ENCODE data around the gene GPR156. TPM values are rescaled to one million over a fixed set of nuclear protein-coding genes. Genes with fewer than 3 reads are reported as not detected.

GPR156 gene
- polyA plus RNA-seq, 1 of the 3 experiments (the other 2 are of a cell fraction): 0.31 TPM

DNA sequence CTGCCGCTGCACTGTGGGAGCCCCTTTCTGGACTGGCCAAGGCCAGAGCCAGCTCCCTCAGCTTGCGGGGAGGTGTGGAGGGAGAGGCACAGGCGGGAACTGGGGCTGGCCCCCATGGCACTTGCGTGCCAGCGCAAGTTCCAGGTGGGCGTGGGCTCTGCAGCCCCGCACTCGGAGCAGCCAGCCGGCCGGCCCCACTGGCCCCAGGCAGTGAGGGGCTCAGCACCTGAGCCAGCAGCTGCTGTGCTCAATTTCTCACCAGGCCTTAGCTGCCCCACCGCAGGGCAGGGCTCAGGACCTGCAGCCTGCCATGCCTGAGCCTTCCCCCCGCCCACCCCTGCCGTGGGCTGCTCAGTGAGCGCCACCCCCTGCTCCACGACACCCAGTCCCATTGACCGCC, 4.6 kb upstream of the GPR156 start:
- POLR2A ChIA-PET: no interaction called here
- CTCF ChIA-PET: interaction anchor here (1.2 kb wide), 1 partner anchor 12 kb away, joined by 3 read pairs; no protein-coding TSS in a partner anchor
- Histone ChIP-seq H3K27ac (ENCODE audit: low read depth in 2 of 2, low read length in 1 of 2) (no peak overlapping the region), H4K20me1 (ENCODE audit: insufficient read depth) (no peaks in the 10 kb centered on the region), H3K4me3 (ENCODE audit: low read depth in 2 of 2, low read length in 1 of 2) (no peak overlapping the region), H3K9me2 (no peaks in the 10 kb centered on the region), H3K36me3 (replicated peaks in 1 of 2; ENCODE audit: control insufficient read depth in 1 of 2, insufficient read depth in 2 of 2, low read length in 1 of 2) (no peaks in the 10 kb centered on the region), H3K27me3 (ENCODE audit: insufficient read depth) (no peaks in the 10 kb centered on the region), H3K4me1 (ENCODE audit: control insufficient read depth in 1 of 2, insufficient read depth in 2 of 2, low read depth in 1 of 2, low read length in 1 of 2) (peaks cover 0 to 5% of the 10 kb centered on the region in 2 experiments; a peak in 1 of 4 replicates), H3K79me2 (ENCODE audit: insufficient read depth) (no peaks in the 10 kb centered on the region), H3K9ac (no peak overlapping the region), H3K9me3 (no peaks in the 10 kb centered on the region), H3F3A (replicated peaks; ENCODE audit: insufficient read depth) (no peaks in the 10 kb centered on the region), H2AFZ (ENCODE audit: low read depth) (no peak overlapping the region), H3K4me2 (no peak overlapping the region)
- no peak for DNase-seq
- 89% methylated on average over 8 of the region's 16 CpGs for WGBS (ENCODE audit: low lambda C conversion rate)
- TF ChIP-seq TEAD4 (IDR thresholded peaks at IDR 0.05; ENCODE audit: borderline replicate concordance, insufficient read depth): no peak
- no peak for TF ChIP-seq FOXM1 (IDR thresholded peaks at IDR 0.05; ENCODE audit: low read depth)
- TF ChIP-seq TCF12 (IDR thresholded peaks at IDR 0.05): no peak
- TF ChIP-seq SMC3 (IDR thresholded peaks at IDR 0.05; ENCODE audit: low read depth, low read length): no peak
- no peak for TF ChIP-seq TAF1 (IDR thresholded peaks at IDR 0.05; ENCODE audit: borderline replicate concordance, low read depth, low read length)
- TF ChIP-seq, protein P1, sequence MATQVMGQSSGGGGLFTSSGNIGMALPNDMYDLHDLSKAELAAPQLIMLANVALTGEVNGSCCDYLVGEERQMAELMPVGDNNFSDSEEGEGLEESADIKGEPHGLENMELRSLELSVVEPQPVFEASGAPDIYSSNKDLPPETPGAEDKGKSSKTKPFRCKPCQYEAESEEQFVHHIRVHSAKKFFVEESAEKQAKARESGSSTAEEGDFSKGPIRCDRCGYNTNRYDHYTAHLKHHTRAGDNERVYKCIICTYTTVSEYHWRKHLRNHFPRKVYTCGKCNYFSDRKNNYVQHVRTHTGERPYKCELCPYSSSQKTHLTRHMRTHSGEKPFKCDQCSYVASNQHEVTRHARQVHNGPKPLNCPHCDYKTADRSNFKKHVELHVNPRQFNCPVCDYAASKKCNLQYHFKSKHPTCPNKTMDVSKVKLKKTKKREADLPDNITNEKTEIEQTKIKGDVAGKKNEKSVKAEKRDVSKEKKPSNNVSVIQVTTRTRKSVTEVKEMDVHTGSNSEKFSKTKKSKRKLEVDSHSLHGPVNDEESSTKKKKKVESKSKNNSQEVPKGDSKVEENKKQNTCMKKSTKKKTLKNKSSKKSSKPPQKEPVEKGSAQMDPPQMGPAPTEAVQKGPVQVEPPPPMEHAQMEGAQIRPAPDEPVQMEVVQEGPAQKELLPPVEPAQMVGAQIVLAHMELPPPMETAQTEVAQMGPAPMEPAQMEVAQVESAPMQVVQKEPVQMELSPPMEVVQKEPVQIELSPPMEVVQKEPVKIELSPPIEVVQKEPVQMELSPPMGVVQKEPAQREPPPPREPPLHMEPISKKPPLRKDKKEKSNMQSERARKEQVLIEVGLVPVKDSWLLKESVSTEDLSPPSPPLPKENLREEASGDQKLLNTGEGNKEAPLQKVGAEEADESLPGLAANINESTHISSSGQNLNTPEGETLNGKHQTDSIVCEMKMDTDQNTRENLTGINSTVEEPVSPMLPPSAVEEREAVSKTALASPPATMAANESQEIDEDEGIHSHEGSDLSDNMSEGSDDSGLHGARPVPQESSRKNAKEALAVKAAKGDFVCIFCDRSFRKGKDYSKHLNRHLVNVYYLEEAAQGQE (IDR thresholded peaks at IDR 0.05; ENCODE audit: low read depth, low read length): no peak
- no peak for TF ChIP-seq FOSL2 (IDR thresholded peaks at IDR 0.05; ENCODE audit: borderline replicate concordance, low read depth)
- TF ChIP-seq RCOR1 (IDR thresholded peaks at IDR 0.05; ENCODE audit: low read length): no peak
- TF ChIP-seq EP300 (IDR thresholded peaks at IDR 0.05; ENCODE audit: borderline replicate concordance in 1 of 2, low read depth in 1 of 2, low read length in 1 of 2): no peak
- no peak for TF ChIP-seq GABPA (IDR thresholded peaks at IDR 0.05; ENCODE audit: low read depth)
- TF ChIP-seq ELF1 (IDR thresholded peaks at IDR 0.05): no peak
- no peak for TF ChIP-seq JUND (IDR thresholded peaks at IDR 0.05)
- no peak for TF ChIP-seq NRF1 (IDR thresholded peaks at IDR 0.05; ENCODE audit: low read depth, low read length)
- TF ChIP-seq GATA2 (CRISPR knock-in tag; IDR thresholded peaks at IDR 0.05): no peak
- TF ChIP-seq RXRA (IDR thresholded peaks at IDR 0.05; ENCODE audit: borderline replicate concordance, low read depth): no peak
- TF ChIP-seq, protein P2, sequence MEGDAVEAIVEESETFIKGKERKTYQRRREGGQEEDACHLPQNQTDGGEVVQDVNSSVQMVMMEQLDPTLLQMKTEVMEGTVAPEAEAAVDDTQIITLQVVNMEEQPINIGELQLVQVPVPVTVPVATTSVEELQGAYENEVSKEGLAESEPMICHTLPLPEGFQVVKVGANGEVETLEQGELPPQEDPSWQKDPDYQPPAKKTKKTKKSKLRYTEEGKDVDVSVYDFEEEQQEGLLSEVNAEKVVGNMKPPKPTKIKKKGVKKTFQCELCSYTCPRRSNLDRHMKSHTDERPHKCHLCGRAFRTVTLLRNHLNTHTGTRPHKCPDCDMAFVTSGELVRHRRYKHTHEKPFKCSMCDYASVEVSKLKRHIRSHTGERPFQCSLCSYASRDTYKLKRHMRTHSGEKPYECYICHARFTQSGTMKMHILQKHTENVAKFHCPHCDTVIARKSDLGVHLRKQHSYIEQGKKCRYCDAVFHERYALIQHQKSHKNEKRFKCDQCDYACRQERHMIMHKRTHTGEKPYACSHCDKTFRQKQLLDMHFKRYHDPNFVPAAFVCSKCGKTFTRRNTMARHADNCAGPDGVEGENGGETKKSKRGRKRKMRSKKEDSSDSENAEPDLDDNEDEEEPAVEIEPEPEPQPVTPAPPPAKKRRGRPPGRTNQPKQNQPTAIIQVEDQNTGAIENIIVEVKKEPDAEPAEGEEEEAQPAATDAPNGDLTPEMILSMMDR (IDR thresholded peaks at IDR 0.05): no peak
